OCI-LY7 (cell line): Measurements from ENCODE around the gene PLXNA1. TPM values are rescaled to one million over a fixed set of nuclear protein-coding genes. Genes with fewer than 3 reads are reported as not detected.

ENCODE experiments used
- BruUV-seq: library from RNA; stranded (reverse); fragments of 400-500 nt; replicated peaks from 2 replicates; lab custom pipeline; 2021; lab: Mats Ljungman, UMichigan
- CTCF ChIA-PET: fragments of 300-600 bp; sonication (Branson Sonifier 250); formaldehyde crosslinking; loops from one replicate; lab custom pipeline; 2022; ENCODE audit warnings: antibody characterized with exemption; ENCODE audit not compliant: unreplicated experiment; lab: Charles Lee
- POLR2A ChIA-PET: fragments of 300-600 bp; sonication (Branson Sonifier 250); formaldehyde crosslinking; loops from one replicate; lab custom pipeline; 2022; ENCODE audit warnings: antibody characterized with exemption; lab: Charles Lee
- DNase-seq: peaks from one replicate; pipeline ENCODE4 v3.0.0-alpha.2; 2015; ENCODE audit warnings: low spot score
- H2AFZ ChIP-seq: fragments of 200-600 bp; sonication (generic), shearing (Covaris generic); 2 replicates; pipeline ENCODE4 v1.6.1; 2014; ENCODE audit warnings: mild to moderate bottlenecking, antibody characterized with exemption, low read length, moderate library complexity
- H3K27ac ChIP-seq: fragments of 200-600 bp; sonication (generic); 2 replicates; pipeline ENCODE4 v1.5.1; 2014; ENCODE audit warnings: mixed run types, low read depth, mild to moderate bottlenecking, moderate library complexity, low read length, inconsistent platforms; ENCODE audit not compliant: poor library complexity, severe bottlenecking
- H3K36me3 ChIP-seq: fragments of 200-600 bp; sonication (generic); 2 replicates; pipeline ENCODE4 v1.6.1; 2014; ENCODE audit warnings: mild to moderate bottlenecking, antibody characterized with exemption, low read length, moderate library complexity, mixed read lengths; ENCODE audit not compliant: insufficient read depth
- H3K4me1 ChIP-seq: fragments of 200-600 bp; sonication (generic); 2 replicates; pipeline ENCODE4 v1.5.1; 2014; ENCODE audit warnings: mild to moderate bottlenecking, low read length; ENCODE audit not compliant: insufficient read depth, poor library complexity, severe bottlenecking
- H3K4me2 ChIP-seq: fragments of 200-600 bp; sonication (generic); 2 replicates; pipeline ENCODE4 v1.6.1; 2014; ENCODE audit warnings: mild to moderate bottlenecking, low read length
- H3K4me3 ChIP-seq: fragments of 200-600 bp; sonication (generic); 2 replicates; pipeline ENCODE4 v1.5.1; 2014; ENCODE audit warnings: mild to moderate bottlenecking, low read depth, low read length; ENCODE audit not compliant: poor library complexity, severe bottlenecking
- H3K79me2 ChIP-seq: fragments of 200-600 bp; sonication (generic); 2 replicates; pipeline ENCODE4 v1.6.1; 2016; ENCODE audit warnings: low read depth, mild to moderate bottlenecking, low read length, moderate library complexity, mixed read lengths; ENCODE audit not compliant: insufficient read depth
- H3K9me2 ChIP-seq: fragments of 200-600 bp; sonication (generic); 2 replicates; pipeline ENCODE4 v1.6.1; 2016; ENCODE audit warnings: mild to moderate bottlenecking, low read length, mixed read lengths; ENCODE audit not compliant: insufficient read depth
- H3K9me3 ChIP-seq: fragments of 200-600 bp; sonication (generic); 2 replicates; pipeline ENCODE4 v1.6.1; 2014; ENCODE audit warnings: mild to moderate bottlenecking, mixed run types, low read length, mixed read lengths
- H4K20me1 ChIP-seq: fragments of 200-600 bp; sonication (generic); 2 replicates; pipeline ENCODE4 v1.6.1; 2014; ENCODE audit warnings: mild to moderate bottlenecking, antibody characterized with exemption, low read length, moderate library complexity, mixed read lengths; ENCODE audit not compliant: insufficient read depth
- CTCF ChIP-seq: fragments of 200-600 bp; sonication (generic); conservative IDR thresholded peaks from 2 replicates; pipeline ENCODE4 v1.5.1; 2014; ENCODE audit warnings: mild to moderate bottlenecking, antibody characterized with exemption, low read length, moderate library complexity, mixed read lengths
- EZH2phosphoT487 ChIP-seq: fragments of 200-600 bp; sonication (generic); IDR thresholded peaks from 2 replicates; pipeline ENCODE4 v1.6.1; 2018; ENCODE audit warnings: low read depth, borderline replicate concordance, mild to moderate bottlenecking, mixed run types, antibody characterized with exemption, low read length, moderate library complexity, mixed read lengths
- intact Hi-C: fragments of 100-400 bp; cut with micrococcal nuclease; formaldehyde crosslinking; loops from one replicate; pipeline ENCODE4 v1.10.0; 2022; ENCODE audit not compliant: unreplicated experiment
- total RNA-seq, 2 experiments: library from RNA; depleted of rRNA in 1 of 2; stranded (reverse); fragments of >200 nt in 1 of 2; shearing (Covaris generic) in 1 of 2; gene quantifications; 2 replicates each; pipeline ENCODE4 v1.2.3, GENCODE V29; 2014 to 2022

Gene PLXNA1
- total RNA-seq, 2 experiments from 2014 or later: 3.6 to 4.4 TPM

DNA sequence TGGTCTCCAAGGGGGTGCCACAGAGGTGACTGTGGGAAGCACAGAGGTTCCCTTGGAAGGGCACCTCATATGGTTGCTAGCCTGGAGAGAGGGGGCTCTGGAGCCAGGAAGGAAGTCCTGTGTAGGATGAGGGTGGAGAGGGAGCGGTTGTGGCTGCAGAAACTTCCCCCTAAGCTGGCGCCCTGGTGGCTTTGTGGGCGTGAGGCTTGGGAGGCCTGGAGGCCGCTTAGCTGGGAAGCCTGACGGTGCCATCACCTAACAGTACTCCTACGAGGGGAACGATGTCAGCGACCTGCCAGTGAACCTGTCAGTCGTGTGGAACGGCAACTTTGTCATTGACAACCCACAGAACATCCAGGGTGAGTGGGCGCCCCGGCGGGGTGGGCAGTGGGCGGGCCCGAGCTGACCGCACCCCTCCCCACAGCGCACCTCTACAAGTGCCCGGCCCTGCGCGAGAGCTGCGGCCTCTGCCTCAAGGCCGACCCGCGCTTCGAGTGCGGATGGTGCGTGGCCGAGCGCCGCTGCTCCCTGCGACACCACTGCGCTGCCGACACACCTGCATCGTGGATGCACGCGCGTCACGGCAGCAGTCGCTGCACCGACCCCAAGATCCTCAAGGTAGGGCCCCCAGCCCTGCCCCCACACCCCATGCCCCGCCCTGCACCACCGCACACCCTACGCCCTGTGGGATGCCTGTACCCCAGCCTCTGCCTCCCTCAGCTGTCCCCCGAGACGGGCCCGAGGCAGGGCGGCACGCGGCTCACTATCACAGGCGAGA is 31.0 kb downstream of the PLXNA1 start:
- Histone ChIP-seq H4K20me1 (no peaks in the 10 kb centered on the region), H3K9me2 (no peaks in the 10 kb centered on the region), H2AFZ (no peak overlapping the region), H3K36me3 (no peaks in the 10 kb centered on the region), H3K27ac (no peak overlapping the region), H3K79me2 (no peaks in the 10 kb centered on the region), H3K4me2 (no peak overlapping the region), H3K4me1 (no peaks in the 10 kb centered on the region), H3K9me3 (no peaks in the 10 kb centered on the region), H3K4me3 (no peak overlapping the region)
- intact Hi-C loops: no loop called here
- CTCF ChIA-PET: no interaction called here
- no TSS peak for BruUV-seq
- TF ChIP-seq CTCF (no peak), EZH2phosphoT487 (no peak)
- no peak for DNase-seq
- POLR2A ChIA-PET: no interaction called here

DNA sequence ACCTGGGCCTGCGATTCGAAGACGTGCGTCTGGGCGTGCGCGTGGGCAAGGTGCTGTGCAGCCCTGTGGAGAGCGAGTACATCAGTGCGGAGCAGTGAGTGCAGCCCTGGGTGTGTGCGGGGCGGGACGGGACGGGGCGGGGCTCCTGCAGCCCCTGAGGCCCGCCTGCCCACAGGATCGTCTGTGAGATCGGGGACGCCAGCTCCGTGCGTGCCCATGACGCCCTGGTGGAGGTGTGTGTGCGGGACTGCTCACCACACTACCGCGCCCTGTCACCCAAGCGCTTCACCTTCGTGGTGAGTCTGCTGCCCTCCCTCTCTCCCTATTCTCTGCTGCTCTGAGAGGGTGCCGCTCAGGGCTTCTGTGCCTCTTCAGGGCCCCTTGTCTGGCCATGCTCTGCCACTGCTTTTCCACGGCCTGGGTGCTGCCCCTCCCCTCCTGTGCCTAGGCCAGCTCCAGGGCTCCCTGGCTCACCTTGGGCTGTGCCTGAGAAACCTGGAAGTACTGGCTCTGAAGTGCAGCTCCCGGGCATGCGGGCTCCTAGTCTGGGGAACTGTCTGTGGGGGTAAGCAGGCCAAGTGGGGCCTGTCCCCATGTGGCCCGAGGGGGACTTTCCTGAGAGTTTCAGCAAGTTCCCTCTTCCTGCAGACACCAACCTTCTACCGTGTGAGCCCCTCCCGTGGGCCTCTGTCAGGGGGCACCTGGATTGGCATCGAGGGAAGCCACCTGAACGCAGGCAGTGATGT is 31.8 kb downstream of the PLXNA1 start:
- Histone ChIP-seq H3K9me3 (no peaks in the 10 kb centered on the region), H3K4me3 (no peak overlapping the region)
- no peak for TF ChIP-seq EZH2phosphoT487
- no peak for TF ChIP-seq CTCF

More for the DNA sequence above, 31.8 kb downstream of the PLXNA1 start:
- H3K4me2 ChIP-seq: no peak overlapping the region
- no peaks in the 10 kb centered on the region for H4K20me1 ChIP-seq
- H3K9me2 ChIP-seq: no peaks in the 10 kb centered on the region
- H3K36me3 ChIP-seq: no peaks in the 10 kb centered on the region
- BruUV-seq: no TSS peak
- H2AFZ ChIP-seq: no peak overlapping the region
- POLR2A ChIA-PET: no interaction called here
- H3K79me2 ChIP-seq: no peaks in the 10 kb centered on the region
- no peak overlapping the region for H3K27ac ChIP-seq
- intact Hi-C loops: no loop called here
- DNase-seq: no peak
- H3K4me1 ChIP-seq: no peaks in the 10 kb centered on the region
- CTCF ChIA-PET: no interaction called here
